Trophoblast cell (in vitro differentiated cells and primary cell): ENCODE data around the gene LDHA.

ENCODE experiments used
- DNase-seq, 2 donors: peaks; one replicate each; pipeline ENCODE4 v3.0.0-alpha.2; 2016
- H2AFZ ChIP-seq: 2 replicates; pipeline ENCODE4 v1.6.1; 2013; ENCODE audit warnings: low read length, moderate library complexity, mild to moderate bottlenecking; ENCODE audit not compliant: insufficient read depth, poor library complexity
- H2AK5ac ChIP-seq: 2 replicates; pipeline ENCODE4 v1.6.1; 2013; ENCODE audit warnings: mild to moderate bottlenecking, low read length
- H2BK120ac ChIP-seq: 2 replicates; pipeline ENCODE4 v1.6.1; 2013; ENCODE audit warnings: low read length, mild to moderate bottlenecking, moderate library complexity; ENCODE audit not compliant: insufficient read depth, poor library complexity
- H2BK12ac ChIP-seq: 2 replicates; pipeline ENCODE4 v1.6.1; 2013; ENCODE audit warnings: mild to moderate bottlenecking, low read length, moderate library complexity
- H2BK5ac ChIP-seq: 2 replicates; pipeline ENCODE4 v1.6.1; 2013; ENCODE audit warnings: low read length, low read depth, moderate library complexity, mild to moderate bottlenecking; ENCODE audit not compliant: poor library complexity
- H3K14ac ChIP-seq: 2 replicates; pipeline ENCODE4 v1.6.1; 2013; ENCODE audit warnings: mild to moderate bottlenecking, low read length
- H3K18ac ChIP-seq: 2 replicates; pipeline ENCODE4 v1.6.1; 2013; ENCODE audit warnings: mild to moderate bottlenecking, low read length
- H3K23ac ChIP-seq: 2 replicates; pipeline ENCODE4 v1.6.1; 2013; ENCODE audit warnings: low read length
- H3K27ac ChIP-seq: 2 replicates; pipeline ENCODE4 v1.5.1; 2013; ENCODE audit warnings: low read depth, mild to moderate bottlenecking, inconsistent platforms, low read length, moderate library complexity
- H3K27me3 ChIP-seq: 2 replicates; pipeline ENCODE4 v1.6.1; 2013; ENCODE audit warnings: inconsistent platforms, mild to moderate bottlenecking, low read length, moderate library complexity; ENCODE audit not compliant: insufficient read depth
- H3K36me3 ChIP-seq, 2 experiments: 1 replicate in 1 of 2; 2 replicates in 1 of 2; pipeline ENCODE4 v1.6.1; 2013; ENCODE audit warnings: low read length in 2 of 2, mild to moderate bottlenecking in 2 of 2, moderate library complexity in 1 of 2; ENCODE audit not compliant: insufficient read depth in 2 of 2, control insufficient read depth in 1 of 2
- H3K4ac ChIP-seq: 2 replicates; pipeline ENCODE4 v1.6.1; 2013; ENCODE audit warnings: low read depth, mild to moderate bottlenecking, low read length, moderate library complexity
- H3K4me1 ChIP-seq, 2 experiments: 1 replicate in 1 of 2; 2 replicates in 1 of 2; pipeline ENCODE4 v1.6.1; 2013; ENCODE audit warnings: low read length in 2 of 2, mild to moderate bottlenecking in 2 of 2, moderate library complexity in 1 of 2; ENCODE audit not compliant: insufficient read depth in 2 of 2, control insufficient read depth in 1 of 2
- H3K4me2 ChIP-seq: 2 replicates; pipeline ENCODE4 v1.6.1; 2013; ENCODE audit warnings: inconsistent platforms, mild to moderate bottlenecking, low read length, moderate library complexity
- H3K4me3 ChIP-seq: 2 replicates; pipeline ENCODE4 v1.5.1; 2013; ENCODE audit warnings: mild to moderate bottlenecking, low read depth, low read length, inconsistent platforms
- H3K79me1 ChIP-seq: one replicate; pipeline ENCODE4 v1.6.1; 2013; ENCODE audit warnings: low read length
- H3K79me2 ChIP-seq: 2 replicates; pipeline ENCODE4 v1.6.1; 2013; ENCODE audit warnings: low read length, mild to moderate bottlenecking; ENCODE audit not compliant: control insufficient read depth, insufficient read depth, poor library complexity
- H3K9ac ChIP-seq: 2 replicates; pipeline ENCODE4 v1.6.1; 2013; ENCODE audit warnings: mild to moderate bottlenecking, low read length
- H3K9me3 ChIP-seq: 2 replicates; pipeline ENCODE4 v1.6.1; 2013; ENCODE audit warnings: low read depth, mild to moderate bottlenecking, control low read depth, inconsistent platforms, low read length; ENCODE audit not compliant: insufficient read depth
- H4K12ac ChIP-seq: 2 replicates; pipeline ENCODE4 v1.6.1; 2013; ENCODE audit warnings: low read depth, mild to moderate bottlenecking, low read length, moderate library complexity
- H4K8ac ChIP-seq: 2 replicates; pipeline ENCODE4 v1.6.1; 2013; ENCODE audit warnings: low read depth, mild to moderate bottlenecking, low read length, moderate library complexity
- H4K91ac ChIP-seq: one replicate; pipeline ENCODE4 v1.6.1; 2013; ENCODE audit warnings: low read depth, mild to moderate bottlenecking, low read length, moderate library complexity
- WGBS: extraction: QIAGEN DNeasy Blood & Tissue Kit; methylation state at CpG from one replicate; pipeline ENCODE4 v1.1.7; 2013; ENCODE audit warnings: missing lambda C conversion rate; ENCODE audit not compliant: insufficient read length, insufficient coverage; ENCODE audit errors: extremely low coverage; 5-methylcytosine and 5-hydroxymethylcytosine counted together

Gene LDHA

DNA sequence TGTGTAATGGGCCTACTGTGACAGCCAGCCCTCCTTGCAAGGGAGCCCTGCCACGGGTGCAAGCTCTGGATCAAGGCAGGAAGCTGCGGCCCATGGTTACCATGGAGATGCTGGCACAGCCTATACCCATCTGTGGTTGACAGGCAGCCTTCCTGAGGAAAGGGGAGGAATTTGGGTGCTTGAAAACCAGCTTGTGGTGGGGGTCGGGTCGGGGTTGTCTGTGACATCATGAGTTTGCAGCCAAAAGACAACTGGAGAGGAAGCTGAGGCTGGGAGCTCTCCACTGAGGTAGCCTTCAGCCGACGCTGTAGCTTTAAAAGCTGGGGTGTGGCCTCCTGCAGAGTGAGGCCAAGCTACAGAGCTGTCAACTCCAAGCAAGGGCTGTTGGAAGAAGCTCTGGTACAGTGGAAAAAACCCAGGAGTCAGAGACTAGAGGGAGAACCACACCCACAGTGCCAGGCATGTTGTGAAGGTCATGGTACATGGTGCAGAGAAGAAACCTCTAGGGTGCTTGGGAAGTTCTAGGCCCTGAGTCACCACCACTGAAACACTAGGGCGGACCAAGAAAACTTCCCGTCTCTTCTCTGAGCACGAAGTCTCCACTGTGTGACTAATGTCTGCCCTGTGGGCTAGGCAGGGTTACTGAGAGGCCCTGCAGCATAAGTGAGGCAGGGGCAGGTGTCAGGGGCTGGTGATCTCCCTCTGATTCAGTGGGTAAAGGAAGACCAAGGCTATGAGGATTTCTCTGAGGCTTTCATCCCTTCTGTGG lies 10.8 kb upstream of the LDHA start:
- Histone ChIP-seq H3K9me3 (no peaks in the 10 kb centered on the region), H3K79me1 (no peaks in the 10 kb centered on the region), H3K23ac (no peak overlapping the region), H3K18ac (no peak overlapping the region), H3K36me3 (no peaks in the 10 kb centered on the region), H3K27me3 (no peaks in the 10 kb centered on the region), H3K4me2 (peak overlapping the region; percentile 18), H3K4me1 (peaks cover 14 to 15% of the 10 kb centered on the region in 2 experiments), H3K4ac (no peak overlapping the region), H2BK120ac (no peak overlapping the region), H3K27ac (peak overlapping the region; percentile 59), H3K9ac (no peak overlapping the region), H2BK5ac (no peak overlapping the region), H2AK5ac (no peak overlapping the region), H3K14ac (no peak overlapping the region), H4K91ac (peak overlapping the region; percentile 17), H3K4me3 (no peak overlapping the region), H4K12ac (no peak overlapping the region), H3K79me2 (no peaks in the 10 kb centered on the region), H4K8ac (peak overlapping the region; percentile 2), H2AFZ (no peak overlapping the region), H2BK12ac (peak overlapping the region; percentile 59)
- DNase-seq = peak; percentile 94
- no CpG with 5 or more reads among the region's 9 CpGs for WGBS

DNA sequence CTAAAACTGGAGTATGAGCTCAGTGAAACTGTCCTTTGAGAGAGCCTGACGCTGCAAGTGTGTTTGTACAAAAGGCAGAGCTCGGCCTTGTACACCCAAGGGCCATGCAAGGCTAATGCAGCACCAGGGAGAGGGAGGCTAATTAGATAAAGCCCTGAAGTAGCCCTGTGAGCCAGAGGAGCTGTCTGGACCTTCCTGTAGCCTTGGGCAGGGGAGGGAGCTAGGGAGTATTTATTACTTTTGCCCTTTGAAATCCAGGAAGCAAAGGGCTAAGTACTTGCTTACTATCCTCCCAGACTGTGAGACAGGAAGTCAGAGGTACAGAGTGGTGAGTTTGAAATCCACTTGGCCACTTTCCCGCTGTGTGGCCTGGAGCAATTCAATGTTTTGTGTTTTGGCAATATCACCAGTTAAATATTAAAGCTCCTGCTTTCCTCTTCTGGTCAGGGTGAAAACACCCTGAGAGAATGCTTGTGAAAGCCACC lies 10.2 kb upstream of the LDHA start:
- Histone ChIP-seq H3K9me3 (no peaks in the 10 kb centered on the region), H3K18ac (no peak overlapping the region), H3K4ac (no peak overlapping the region), H2BK5ac (no peak overlapping the region), H3K27ac (peak overlapping the region; percentile 59), H2AK5ac (no peak overlapping the region), H4K91ac (no peak overlapping the region), H3K79me1 (no peaks in the 10 kb centered on the region), H3K36me3 (no peaks in the 10 kb centered on the region), H3K4me2 (peak overlapping the region; percentile 18), H3K4me3 (no peak overlapping the region), H2BK120ac (no peak overlapping the region), H3K27me3 (no peaks in the 10 kb centered on the region), H4K8ac (peak overlapping the region; percentile 25), H3K23ac (no peak overlapping the region), H3K14ac (peak overlapping the region; percentile 35), H4K12ac (no peak overlapping the region), H3K9ac (no peak overlapping the region), H2BK12ac (peak overlapping the region; percentile 7), H2AFZ (no peak overlapping the region), H3K4me1 (peaks cover 14 to 15% of the 10 kb centered on the region in 2 experiments), H3K79me2 (no peaks in the 10 kb centered on the region)
- DNase-seq = peak; percentile 43 to 45
- WGBS = no CpG with 5 or more reads among the region's 3 CpGs

DNA sequence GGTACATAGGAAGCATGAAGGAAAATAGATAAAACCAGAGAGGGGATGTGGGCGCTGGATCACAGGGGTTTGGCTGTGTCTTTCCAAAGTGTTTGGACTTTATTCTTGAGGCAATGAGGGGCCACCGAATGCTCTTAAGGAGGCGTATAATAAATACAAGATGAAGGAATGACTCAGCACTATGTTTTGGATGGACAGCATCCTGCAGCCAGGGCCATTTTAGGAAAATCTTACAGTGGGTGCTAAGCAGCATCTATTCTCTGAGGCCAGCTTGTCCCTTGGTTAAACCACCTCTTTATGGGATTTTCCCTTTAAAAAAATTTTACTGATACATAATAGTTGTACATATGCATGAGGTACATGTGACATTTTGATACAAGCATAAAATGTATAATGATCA lies 4.3 kb upstream of the LDHA start:
- no CpG with 5 or more reads among the region's 3 CpGs for WGBS
- no peaks in the 10 kb centered on the region for H3K36me3 ChIP-seq

DNA sequence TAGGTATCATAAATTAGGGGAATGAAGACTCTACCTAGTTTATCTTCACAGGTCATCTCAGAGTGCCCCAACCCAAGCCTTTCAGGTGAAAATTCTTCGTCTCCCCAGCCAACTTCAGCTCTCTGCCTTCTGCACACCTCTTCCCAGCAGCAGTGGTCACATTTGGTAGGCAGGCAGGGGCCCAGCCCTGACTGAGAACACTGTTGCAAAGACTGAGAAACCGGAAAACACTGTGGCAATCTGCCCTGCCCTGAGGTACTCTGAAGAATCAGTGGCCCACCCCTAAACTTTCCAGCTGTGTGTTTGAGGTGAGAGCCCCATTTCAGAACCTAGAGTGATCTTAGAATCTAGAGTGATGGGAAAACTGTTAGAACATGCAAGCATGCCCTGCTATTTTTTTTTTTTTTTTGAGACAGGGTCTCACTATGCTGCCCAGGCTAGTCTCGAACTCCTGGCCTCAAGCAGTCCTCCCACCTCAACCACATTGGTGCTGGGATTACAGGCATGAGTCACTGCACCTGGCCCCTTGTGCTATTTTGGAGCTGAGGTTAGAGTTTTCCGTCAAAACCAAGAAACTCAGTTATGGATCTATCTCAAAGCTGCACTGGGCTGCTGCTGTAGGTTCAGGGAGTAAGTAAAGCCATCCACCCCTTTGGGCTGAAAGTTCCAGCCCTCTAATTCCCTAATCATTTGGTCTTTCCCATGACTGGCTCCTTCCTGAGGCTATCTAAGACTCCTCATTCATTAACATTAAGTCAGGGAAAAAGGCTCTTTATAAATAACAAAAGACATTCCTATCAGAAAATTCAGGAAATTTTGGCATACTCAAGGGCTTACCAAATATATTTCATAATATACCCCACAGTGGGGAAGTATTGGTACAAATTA lies 1.7 kb upstream of the LDHA start:
- peaks cover 7% of the 10 kb centered on the region for H3K79me1 ChIP-seq
- no peak overlapping the region for H3K23ac ChIP-seq
- peaks cover 7% of the 10 kb centered on the region for H3K79me2 ChIP-seq
- H2AFZ ChIP-seq = no peak overlapping the region
- H2BK12ac ChIP-seq = no peak overlapping the region
- H4K91ac ChIP-seq = no peak overlapping the region
- H3K9ac ChIP-seq = no peak overlapping the region
- no peak overlapping the region for H2AK5ac ChIP-seq
- WGBS = no CpG with 5 or more reads among the region's 4 CpGs
- no peaks in the 10 kb centered on the region for H3K9me3 ChIP-seq
- no peak overlapping the region for H3K4ac ChIP-seq
- no peak overlapping the region for H2BK120ac ChIP-seq
- H3K36me3 ChIP-seq = peaks cover 3 to 4% of the 10 kb centered on the region in 2 experiments
- DNase-seq = no peak
- H3K18ac ChIP-seq = no peak overlapping the region
- no peaks in the 10 kb centered on the region for H3K27me3 ChIP-seq
- no peak overlapping the region for H3K4me2 ChIP-seq
- no peak overlapping the region for H4K8ac ChIP-seq
- H2BK5ac ChIP-seq = no peak overlapping the region
- H3K4me3 ChIP-seq = no peak overlapping the region
- H3K14ac ChIP-seq = no peak overlapping the region
- H3K27ac ChIP-seq = no peak overlapping the region
- H4K12ac ChIP-seq = no peak overlapping the region
- H3K4me1 ChIP-seq = peaks cover 0 to 8% of the 10 kb centered on the region in 2 experiments

More for the DNA sequence above, 4.3 kb upstream of the LDHA start:
- Histone ChIP-seq H3K18ac (no peak overlapping the region), H4K8ac (no peak overlapping the region), H4K12ac (no peak overlapping the region), H3K4ac (no peak overlapping the region), H3K9ac (no peak overlapping the region), H3K9me3 (no peaks in the 10 kb centered on the region), H3K4me1 (peaks cover 0 to 4% of the 10 kb centered on the region in 2 experiments), H4K91ac (no peak overlapping the region), H3K23ac (no peak overlapping the region), H2BK12ac (no peak overlapping the region), H2BK5ac (no peak overlapping the region), H3K14ac (no peak overlapping the region), H3K27me3 (no peaks in the 10 kb centered on the region), H3K79me2 (peaks cover 7% of the 10 kb centered on the region), H3K79me1 (peaks cover 4% of the 10 kb centered on the region), H2AK5ac (no peak overlapping the region), H3K4me3 (no peak overlapping the region), H3K27ac (no peak overlapping the region), H3K4me2 (no peak overlapping the region), H2AFZ (no peak overlapping the region), H2BK120ac (no peak overlapping the region)
- DNase-seq = no peak
